Activated CD8-positive, alpha-beta memory T cell treated with anti-CD3 and anti-CD28 coated beads, Interleukin-2, amount 50 U/mL, for 48 hours (primary cell): ENCODE measurements around the gene AGAP1.
"Not testable (repeated sequence)": the region's sequence is repeated elsewhere in the genome, so short reads cannot be mapped to it uniquely, and the experiment has no call there.

Source experiments
- DNase-seq: peaks from one replicate; pipeline ENCODE4 v3.0.0-alpha.2; 2020

The AGAP1 gene

GRCh38 chr2:235934774-235935484 is 441.1 kb downstream of the AGAP1 start:
- no peak for DNase-seq

- DNase-seq: no peak
Observed at GRCh38 chr2:235935773-235936172, 441.9 kb downstream of the AGAP1 start.

DNA sequence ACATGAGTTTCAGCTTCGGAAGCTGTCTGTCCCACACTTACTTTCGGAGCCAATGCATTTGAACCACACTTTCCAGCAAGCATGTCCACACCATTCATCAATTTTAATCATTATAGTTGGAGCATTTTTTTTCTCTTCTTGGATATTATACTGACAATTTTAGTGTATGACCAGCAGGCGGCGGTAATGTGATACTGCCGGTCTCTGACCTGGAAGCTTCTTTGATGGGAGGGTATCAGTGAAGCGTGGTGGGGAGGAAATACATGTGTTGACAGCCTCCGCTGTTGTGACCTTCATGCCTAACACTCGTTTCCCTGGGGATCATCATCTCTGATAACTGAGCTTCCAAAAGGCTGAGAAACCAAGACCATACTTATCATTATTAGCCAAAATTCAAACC is 442.6 kb downstream of the AGAP1 start:
- peak; percentile 54 for DNase-seq

GRCh38 chr2:235937087-235937486 is 443.2 kb downstream of the AGAP1 start:
- no peak for DNase-seq

- DNase-seq: no peak
Observed at GRCh38 chr2:235937526-235937925, 443.7 kb downstream of the AGAP1 start.

DNA sequence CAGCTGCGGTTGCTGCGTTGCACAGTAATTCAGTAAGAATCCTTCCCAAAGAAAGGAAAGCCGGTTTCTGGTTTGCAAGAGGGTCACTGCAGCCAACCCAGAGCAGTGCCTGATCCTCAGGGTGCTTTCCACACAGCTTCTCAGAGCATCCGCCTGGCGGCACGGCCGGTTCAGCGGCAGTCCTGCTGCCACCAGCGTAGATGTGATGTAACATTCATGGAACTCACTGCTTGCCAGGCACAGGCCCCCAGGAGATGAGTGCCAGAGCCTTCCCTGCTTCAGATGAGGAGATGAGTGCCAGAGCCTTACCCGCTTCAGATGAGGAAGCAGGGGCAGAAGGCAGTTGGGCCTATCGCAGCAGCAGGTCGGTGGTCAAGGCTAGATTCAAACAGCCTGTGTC is 444.1 kb downstream of the AGAP1 start:
- no peak for DNase-seq

DNA sequence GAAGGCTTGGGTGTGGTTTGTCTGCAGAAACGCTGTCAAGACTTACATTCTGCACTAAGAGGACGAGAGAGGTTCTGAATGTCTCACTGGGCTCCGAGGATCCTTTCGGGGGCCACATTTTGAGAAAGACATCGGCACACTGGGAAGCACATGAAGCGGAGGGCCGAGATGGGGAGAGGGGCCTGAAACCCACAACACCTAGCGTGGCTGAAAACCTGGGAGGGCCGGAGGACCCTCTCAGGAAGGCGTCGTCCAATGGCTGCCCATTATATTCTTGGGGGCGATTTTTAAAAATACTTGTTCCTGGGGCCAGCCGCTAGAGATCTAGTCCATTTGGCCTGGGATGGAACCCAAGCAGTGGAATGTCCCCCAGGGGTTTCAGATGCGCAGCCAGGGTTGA is 444.8 kb downstream of the AGAP1 start:
- DNase-seq: no peak

DNA sequence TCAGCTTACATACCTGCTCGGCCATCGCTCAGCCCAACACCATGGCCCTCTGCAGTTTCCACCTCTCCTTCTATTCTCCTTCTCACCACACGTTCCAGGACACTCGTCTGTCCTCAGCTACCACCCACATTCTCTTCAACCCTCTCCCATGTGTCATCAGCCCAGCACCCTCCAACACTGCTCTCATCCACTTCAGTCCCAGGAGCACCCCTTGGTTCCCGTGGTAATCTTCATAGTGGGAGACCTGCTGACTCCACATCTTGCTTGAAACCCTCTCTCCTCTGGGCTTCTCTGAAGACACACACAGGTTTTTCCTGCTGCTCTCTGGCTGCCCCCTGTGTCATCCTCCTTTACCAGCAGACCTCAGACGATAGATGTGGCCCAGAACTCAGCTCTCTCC is 445.6 kb downstream of the AGAP1 start:
- DNase-seq: no peak

DNA sequence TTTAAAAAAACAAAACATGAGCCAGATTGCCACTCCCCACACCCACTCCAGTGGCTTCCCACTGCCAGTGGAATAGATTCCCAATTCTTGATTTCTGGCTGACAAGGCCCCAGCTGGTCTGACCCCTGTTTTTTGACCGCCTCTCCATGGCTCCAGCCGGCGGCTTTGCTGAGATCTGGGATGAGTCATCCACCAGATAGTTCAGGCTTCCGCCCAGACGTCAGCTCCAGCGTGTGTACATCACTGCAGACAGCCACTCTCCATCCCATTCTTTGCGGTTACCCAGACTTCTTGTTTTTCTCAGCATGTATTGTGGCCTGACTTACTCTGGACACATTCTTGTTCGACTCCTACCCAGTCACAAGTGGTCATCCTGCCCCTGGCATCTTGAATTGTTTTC is 446.5 kb downstream of the AGAP1 start:
- no peak for DNase-seq

GRCh38 chr2:235944591-235944990 is 450.7 kb downstream of the AGAP1 start:
- DNase-seq: no peak

DNA sequence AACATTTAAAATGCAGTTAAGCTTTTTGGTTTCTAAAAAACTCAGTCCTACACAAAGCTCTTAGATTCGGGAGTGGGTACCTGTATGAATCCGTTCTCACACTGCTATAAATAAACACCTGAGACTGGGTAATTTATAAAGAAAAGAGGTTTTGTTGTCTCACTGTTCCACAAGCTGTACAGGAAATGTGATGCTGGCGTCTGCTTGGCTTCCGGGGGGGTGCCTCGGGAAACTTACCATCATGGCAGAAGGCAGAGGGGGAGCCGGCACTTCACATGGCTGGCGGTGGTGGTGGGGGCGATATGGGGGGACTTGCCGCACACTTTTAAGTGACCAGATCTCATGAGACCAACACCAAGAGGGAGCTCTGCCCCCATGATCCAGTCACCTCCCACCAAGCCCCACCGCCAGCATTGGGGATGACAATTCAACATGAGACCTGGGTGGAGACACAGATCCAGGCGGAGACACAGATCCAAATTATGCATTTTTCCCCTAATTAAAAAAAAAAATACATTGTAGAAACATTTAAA is 451.8 kb downstream of the AGAP1 start:
- no peak for DNase-seq

- no peak for DNase-seq
Observed at GRCh38 chr2:235946590-235946989, 452.7 kb downstream of the AGAP1 start.

GRCh38 chr2:235947055-235947454 is 453.2 kb downstream of the AGAP1 start:
- not testable (repeated sequence) for DNase-seq

DNA sequence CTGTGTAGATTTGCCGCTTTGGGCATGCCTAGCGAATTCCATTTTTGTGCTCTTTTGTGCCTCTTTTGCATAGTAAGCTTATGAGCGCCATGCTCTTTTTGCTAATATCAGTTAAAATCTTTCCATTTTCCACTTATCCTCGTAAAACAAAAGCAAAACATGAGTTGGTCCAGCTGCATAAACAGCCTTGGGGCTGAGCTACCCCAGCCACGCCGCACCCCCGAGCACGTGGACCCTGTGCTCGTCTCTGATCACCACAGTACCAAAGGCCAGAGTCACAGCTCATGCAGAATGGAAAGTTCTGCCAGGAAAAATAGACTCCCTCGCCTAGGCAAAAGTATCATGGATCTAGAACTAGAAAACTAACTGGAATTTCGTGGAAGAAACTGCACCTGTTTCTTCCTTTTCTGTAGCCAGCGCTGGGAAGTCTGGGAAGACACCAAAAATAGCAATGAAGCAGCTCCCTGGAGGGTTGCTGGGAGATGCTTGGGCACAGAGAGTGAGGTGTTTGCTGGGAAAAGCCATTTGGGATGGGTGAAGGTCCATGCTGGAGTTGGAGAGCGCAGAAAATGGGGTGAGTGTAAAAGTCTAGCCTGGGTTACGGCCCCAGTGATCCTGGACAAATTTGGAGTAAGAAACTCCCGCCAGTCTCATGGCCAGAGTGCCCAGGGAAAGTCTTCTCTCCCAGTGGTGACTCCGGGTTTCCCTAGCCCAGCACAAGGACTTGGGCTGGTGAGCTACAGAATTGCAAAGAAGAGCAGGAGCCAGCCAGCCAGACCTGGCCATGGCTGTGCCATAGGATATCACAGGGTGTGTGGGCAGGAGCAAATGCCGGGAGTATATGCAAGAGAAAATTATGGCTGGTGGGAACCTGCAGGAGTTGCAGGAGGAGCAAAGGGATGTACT is 456.0 kb downstream of the AGAP1 start:
- DNase-seq: no peak

DNA sequence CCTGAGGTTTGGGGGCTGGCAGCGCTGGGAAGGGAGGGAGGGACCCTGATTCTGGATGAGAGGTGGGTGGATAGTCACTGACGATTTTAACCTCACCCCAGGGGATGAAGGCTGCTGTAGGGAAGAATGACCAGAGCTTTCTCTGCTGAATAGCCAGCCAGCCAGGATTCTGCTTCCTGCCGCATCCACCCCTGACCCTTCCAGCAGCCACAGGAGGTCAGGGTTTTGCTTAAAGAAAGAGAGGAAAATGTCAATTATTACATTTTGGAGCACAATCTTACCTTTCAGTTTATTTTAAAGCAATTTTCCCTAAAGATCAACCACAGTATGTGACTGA is 456.6 kb downstream of the AGAP1 start:
- DNase-seq: no peak

GRCh38 chr2:235951493-235951892 is 457.6 kb downstream of the AGAP1 start:
- no peak for DNase-seq

- DNase-seq: no peak
Observed at GRCh38 chr2:235951982-235952381, 458.1 kb downstream of the AGAP1 start.

DNA sequence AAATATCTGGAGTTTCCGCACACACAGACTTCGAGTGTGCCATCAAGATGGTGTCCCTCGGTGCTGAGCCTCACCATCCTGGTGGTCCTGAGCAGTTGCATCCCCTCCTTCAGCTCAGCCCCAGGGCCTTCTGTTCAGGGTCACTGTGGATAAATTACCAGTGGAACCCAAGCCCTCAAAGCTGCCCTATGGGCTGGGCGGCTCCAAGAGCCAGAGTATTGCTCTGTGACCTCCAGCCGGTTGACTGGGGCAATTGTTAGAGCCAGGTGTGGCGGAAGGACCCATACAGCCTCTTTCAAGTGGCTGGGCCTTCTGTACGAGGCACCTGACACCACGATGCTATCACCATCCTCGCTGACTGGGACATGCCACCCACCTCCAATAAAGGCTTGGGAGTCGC is 458.9 kb downstream of the AGAP1 start:
- DNase-seq: no peak

GRCh38 chr2:235954281-235954680 is 460.4 kb downstream of the AGAP1 start:
- DNase-seq: no peak

GRCh38 chr2:235954888-235955480 is 461.1 kb downstream of the AGAP1 start:
- DNase-seq: no peak

DNA sequence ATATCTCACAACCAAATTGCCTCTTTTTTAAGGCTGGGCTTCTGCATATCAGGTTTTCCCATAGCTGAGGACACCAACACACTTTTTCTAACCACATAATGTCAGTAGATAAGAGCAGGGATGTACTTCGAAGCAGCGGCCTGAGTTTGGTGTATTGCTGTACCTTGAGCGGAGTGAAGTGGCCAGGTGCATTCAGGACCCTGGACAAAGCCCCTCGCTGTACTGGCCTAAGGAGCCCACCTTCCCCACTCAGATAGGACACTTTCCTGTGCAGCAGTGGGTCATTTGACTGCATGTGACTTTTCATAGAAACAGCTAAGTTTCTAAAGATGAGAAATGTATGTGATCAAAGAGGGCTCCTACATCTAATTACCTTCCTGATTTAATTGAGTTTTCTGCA is 461.8 kb downstream of the AGAP1 start:
- DNase-seq: no peak

GRCh38 chr2:235956281-235956970 is 462.6 kb downstream of the AGAP1 start:
- no peak for DNase-seq

DNA sequence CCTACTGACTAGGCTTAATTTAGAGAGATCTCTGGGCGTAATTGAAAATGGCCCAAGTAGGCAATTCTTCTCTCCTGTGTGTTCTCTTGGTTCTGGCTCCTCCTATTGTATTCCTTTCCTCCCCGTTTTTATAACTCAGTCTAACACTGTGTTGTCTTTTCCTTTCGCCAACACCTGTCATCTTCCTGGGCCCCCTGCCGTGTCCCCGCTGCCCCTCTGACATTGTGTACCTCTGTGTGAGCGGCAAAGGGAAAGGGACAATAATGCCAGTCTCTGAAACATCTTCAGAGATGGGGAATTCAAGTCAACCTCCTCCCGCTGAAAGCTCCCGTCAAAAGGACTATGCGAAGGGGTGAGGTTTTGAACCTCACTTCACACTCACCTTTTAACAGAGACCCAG is 463.4 kb downstream of the AGAP1 start:
- no peak for DNase-seq
